K562 treated with DMSO at 1 percent for 48 hours (cell line): ENCODE results near the gene PAGE4. TPM values are rescaled to one million over a fixed set of nuclear protein-coding genes. Genes with fewer than 3 reads are reported as not detected.

Experiments
- total RNA-seq: library from RNA; unstranded; fragments of 300-600 nt; gene quantifications from 2 replicates; pipeline ENCODE4 v1.2.3, GENCODE V29; 2022; ENCODE audit warnings: low replicate concordance; ENCODE audit errors: extremely low read depth

The PAGE4 gene, protein sequence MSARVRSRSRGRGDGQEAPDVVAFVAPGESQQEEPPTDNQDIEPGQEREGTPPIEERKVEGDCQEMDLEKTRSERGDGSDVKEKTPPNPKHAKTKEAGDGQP
- total RNA-seq, result not detected in 2 replicates

DNA sequence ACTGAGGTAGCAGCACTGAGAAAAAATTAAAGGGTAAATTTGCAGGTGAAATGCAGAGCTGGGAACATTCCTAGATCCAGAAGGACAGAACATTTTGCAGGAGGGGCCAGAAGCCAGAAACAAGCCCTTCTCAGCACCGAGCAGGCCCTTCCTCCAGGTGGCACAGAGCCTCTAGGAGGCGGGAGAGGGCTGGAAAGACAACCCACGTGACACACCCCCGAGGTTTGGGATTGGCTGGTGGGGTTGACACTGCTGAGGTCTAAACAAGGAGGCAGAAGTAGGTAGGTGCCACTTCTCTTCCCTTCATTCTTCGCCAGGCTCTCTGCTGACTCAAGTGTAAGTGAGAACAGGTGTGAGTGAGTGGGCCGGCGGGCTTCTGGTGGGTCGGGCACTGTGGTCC is at the start of gene PAGE4:
TSS of gene PAGE4 (plus strand) at position 288 of the 400 bp plus-strand sequence. CDS start 1,126 bp downstream, outside the sequence.

DNA sequence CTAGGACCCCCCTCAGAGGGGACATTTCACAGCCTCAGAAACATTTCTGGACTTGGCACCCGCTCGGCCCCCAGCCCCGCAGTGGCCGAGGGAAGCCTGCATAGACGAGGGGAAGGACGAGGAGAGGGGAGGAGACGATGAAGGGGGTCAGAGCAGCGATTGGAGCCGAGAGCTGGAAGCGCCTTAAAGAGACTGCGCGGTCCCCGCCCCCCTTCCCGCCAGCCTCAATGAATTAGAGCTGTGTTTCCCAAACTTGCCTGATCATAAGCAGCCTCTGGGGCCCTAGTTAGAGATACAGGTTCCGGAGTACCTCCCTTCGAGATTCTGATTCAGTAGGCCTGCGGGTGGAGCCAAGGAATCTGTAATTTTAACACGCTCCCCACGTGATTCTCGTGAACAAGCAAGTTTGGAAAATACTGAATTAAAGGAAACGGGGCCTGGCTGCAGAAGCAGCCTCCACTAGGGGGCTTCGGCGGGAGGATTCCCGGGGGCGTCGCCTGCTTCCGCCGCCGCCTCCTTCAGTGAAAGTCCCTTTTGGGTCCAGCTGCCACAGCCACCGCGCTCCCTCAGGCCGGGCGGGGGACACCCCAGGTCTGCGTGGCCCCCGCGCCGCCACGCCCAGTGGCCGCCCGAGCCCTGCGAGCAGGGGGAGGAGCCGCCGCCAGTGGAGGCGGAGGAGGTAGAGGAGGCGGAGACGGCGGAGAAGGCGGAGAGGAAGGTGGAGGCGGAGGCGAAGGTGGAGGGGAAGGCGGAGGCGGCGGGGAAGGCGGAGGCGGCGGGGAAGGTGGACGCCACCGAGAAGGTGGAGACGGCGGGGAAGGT is 49.9 kb downstream of the PAGE4 start, which contains the start of gene USP27X:
TSS of gene USP27X (plus strand) at position 651 of the 822 bp plus-strand sequence. CDS start 824 bp downstream, outside the sequence.

Other genes starting within 250 kb of the PAGE4 start
- not detected in 2 replicates for gene GAGE12H, start 249.4 kb upstream of the PAGE4 start, total RNA-seq
- not detected in 2 replicates for gene GAGE2A, start 239.8 kb upstream of the PAGE4 start, total RNA-seq
- not detected in 2 replicates for gene GAGE1, start 230.3 kb upstream of the PAGE4 start, total RNA-seq
- not detected in 2 replicates for gene PAGE1, start 133.3 kb upstream of the PAGE4 start, total RNA-seq
- not detected in 2 replicates for gene USP27X, start 50.2 kb downstream of the PAGE4 start, total RNA-seq
- not detected in 2 replicates for gene CLCN5, start 93.3 kb downstream of the PAGE4 start, total RNA-seq